PC-3 (cell line): ENCODE data around the gene LGALS3BP. TPM values are rescaled to one million over a fixed set of nuclear protein-coding genes. Genes with fewer than 3 reads are reported as not detected.

Experiments used
- ATAC-seq: fragments of 200-7000 bp; cut with Tn5 transposase; 2 replicates; pipeline ENCODE4 v1.9.1; 2020; ENCODE audit warnings: mild to moderate bottlenecking, moderate library complexity
- BruUV-seq: library from RNA; stranded (reverse); fragments of 400-500 nt; replicated peaks from 2 replicates; lab custom pipeline; 2021; lab: Mats Ljungman, UMichigan
- CTCF ChIA-PET: fragments of 300-600 bp; sonication (Branson Sonifier 250); formaldehyde crosslinking; loops from one replicate; lab custom pipeline; 2022; ENCODE audit warnings: antibody characterized with exemption; lab: Charles Lee
- POLR2A ChIA-PET: fragments of 300-600 bp; sonication (Branson Sonifier 250); formaldehyde crosslinking; loops from one replicate; lab custom pipeline; 2022; ENCODE audit warnings: antibody characterized with exemption; ENCODE audit not compliant: unreplicated experiment; lab: Charles Lee
- DNase-seq: peaks from one replicate; pipeline ENCODE4 v3.0.0-alpha.2; 2015
- H2AFZ ChIP-seq: fragments of 300-600 bp; sonication (generic); 2 replicates; pipeline ENCODE4 v1.6.0; 2016; ENCODE audit warnings: antibody characterized with exemption, low read length
- H3F3A ChIP-seq: fragments of 300-600 bp; sonication (generic); one replicate; pipeline ENCODE4 v1.6.0; 2017; ENCODE audit warnings: antibody characterized with exemption, low read length, control low read depth, mild to moderate bottlenecking; ENCODE audit not compliant: unreplicated experiment
- H3K27ac ChIP-seq: fragments of 300-600 bp; sonication (generic); 2 replicates; pipeline ENCODE4 v1.5.1; 2016; ENCODE audit warnings: mild to moderate bottlenecking, low read length
- H3K27me3 ChIP-seq: fragments of 300-600 bp; sonication (generic); 2 replicates; pipeline ENCODE4 v1.6.1; 2016; ENCODE audit warnings: low read length, mixed read lengths
- H3K36me3 ChIP-seq: fragments of 300-600 bp; sonication (generic); 2 replicates; pipeline ENCODE4 v1.6.1; 2016; ENCODE audit warnings: low read depth, mixed run types, low read length, mixed read lengths
- H3K4me1 ChIP-seq: fragments of 300-600 bp; sonication (generic); 2 replicates; pipeline ENCODE4 v1.5.1; 2016; ENCODE audit warnings: low read length; ENCODE audit not compliant: insufficient read depth
- H3K4me2 ChIP-seq: fragments of 300-600 bp; sonication (generic); 2 replicates; pipeline ENCODE4 v1.6.0; 2016; ENCODE audit warnings: low read length
- H3K4me3 ChIP-seq: fragments of 300-600 bp; sonication (generic); 2 replicates; pipeline ENCODE4 v1.5.1; 2016; ENCODE audit warnings: mild to moderate bottlenecking, low read length, mixed read lengths
- H3K79me2 ChIP-seq: fragments of 300-600 bp; sonication (generic); 2 replicates; pipeline ENCODE4 v1.6.1; 2017; ENCODE audit warnings: low read length, mixed read lengths
- H3K9ac ChIP-seq: fragments of 300-600 bp; sonication (generic); 2 replicates; pipeline ENCODE4 v1.6.0; 2016; ENCODE audit warnings: mild to moderate bottlenecking, low read length
- H3K9me2 ChIP-seq: fragments of 300-600 bp; sonication (generic); replicated peaks from 2 replicates; pipeline ENCODE4 v1.6.1; 2016; ENCODE audit warnings: mixed run types, low read length, mixed read lengths
- H3K9me3 ChIP-seq: fragments of 300-600 bp; sonication (generic); 2 replicates; pipeline ENCODE4 v1.6.1; 2016; ENCODE audit warnings: low read length, mixed read lengths
- H4K20me1 ChIP-seq: fragments of 300-600 bp; sonication (generic); 2 replicates; pipeline ENCODE4 v1.6.1; 2016; ENCODE audit warnings: low read length, mixed read lengths
- EZH2 ChIP-seq: fragments of 300-600 bp; sonication (generic); IDR thresholded peaks from one replicate; pipeline ENCODE4 v1.6.1; 2017; ENCODE audit warnings: antibody characterized with exemption, mild to moderate bottlenecking, low read length; ENCODE audit not compliant: unreplicated experiment
- EZH2phosphoT487 ChIP-seq: fragments of 300-600 bp; sonication (generic); IDR thresholded peaks from 2 replicates; pipeline ENCODE4 v1.6.1; 2018; ENCODE audit warnings: mild to moderate bottlenecking, antibody characterized with exemption, low read length, borderline replicate concordance
- intact Hi-C: fragments of 100-400 bp; cut with micrococcal nuclease; formaldehyde crosslinking; loops from 2 replicates; pipeline ENCODE4 v1.9.0; 2023
- total RNA-seq: library from RNA; depleted of rRNA; stranded (reverse); fragments of >200 nt; gene quantifications from 2 replicates; pipeline ENCODE4 v1.2.3, GENCODE V29; 2014
- TF ChIP-seq, protein P1 (sequence below): fragments of 300-600 bp; sonication (generic); conservative IDR thresholded peaks from 2 replicates; pipeline ENCODE4 v1.5.1; 2017; ENCODE audit warnings: antibody characterized with exemption, low read depth, mild to moderate bottlenecking, low read length

The LGALS3BP gene
- total RNA-seq, 1 experiment from 2014 or later, result 72.4 TPM

DNA sequence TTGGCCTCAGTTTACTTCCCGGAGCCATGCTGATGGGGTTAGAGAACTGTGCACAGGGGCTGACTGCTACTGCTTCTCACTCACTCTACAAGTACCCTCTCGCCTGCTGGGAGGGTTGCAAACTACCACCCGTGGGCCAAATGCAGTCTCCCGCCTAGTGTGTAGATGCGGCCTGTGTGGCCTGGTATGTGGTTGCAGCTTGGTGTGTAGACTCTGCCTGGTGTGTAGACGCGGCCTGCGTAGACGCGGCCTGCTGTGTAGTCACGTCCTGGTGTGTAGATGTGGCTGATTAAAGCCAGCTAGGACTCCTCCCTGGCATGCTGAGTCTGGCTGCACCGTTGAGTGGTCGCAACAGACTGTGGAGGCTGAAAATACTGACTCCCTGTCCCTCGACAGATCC lies 22.6 kb upstream of the LGALS3BP start:
- Histone ChIP-seq H3K4me3 (no peak overlapping the region), H3K4me1 (peaks cover 61% of the 10 kb centered on the region), H2AFZ (no peak overlapping the region), H3K27me3 (no peaks in the 10 kb centered on the region), H3F3A (peaks cover 12% of the 10 kb centered on the region), H3K79me2 (peaks cover 93% of the 10 kb centered on the region), H3K27ac (no peak overlapping the region), H3K4me2 (peak overlapping the region; percentile 69), H3K36me3 (peaks cover 38% of the 10 kb centered on the region; the same call in 1 of the 2 replicates), H3K9ac (no peak overlapping the region), H3K9me2 (no peaks in the 10 kb centered on the region), H3K9me3 (no peaks in the 10 kb centered on the region), H4K20me1 (peaks cover 31% of the 10 kb centered on the region)
- TF ChIP-seq EZH2 (no peak), EZH2phosphoT487 (no peak)
- TF ChIP-seq, protein P1, sequence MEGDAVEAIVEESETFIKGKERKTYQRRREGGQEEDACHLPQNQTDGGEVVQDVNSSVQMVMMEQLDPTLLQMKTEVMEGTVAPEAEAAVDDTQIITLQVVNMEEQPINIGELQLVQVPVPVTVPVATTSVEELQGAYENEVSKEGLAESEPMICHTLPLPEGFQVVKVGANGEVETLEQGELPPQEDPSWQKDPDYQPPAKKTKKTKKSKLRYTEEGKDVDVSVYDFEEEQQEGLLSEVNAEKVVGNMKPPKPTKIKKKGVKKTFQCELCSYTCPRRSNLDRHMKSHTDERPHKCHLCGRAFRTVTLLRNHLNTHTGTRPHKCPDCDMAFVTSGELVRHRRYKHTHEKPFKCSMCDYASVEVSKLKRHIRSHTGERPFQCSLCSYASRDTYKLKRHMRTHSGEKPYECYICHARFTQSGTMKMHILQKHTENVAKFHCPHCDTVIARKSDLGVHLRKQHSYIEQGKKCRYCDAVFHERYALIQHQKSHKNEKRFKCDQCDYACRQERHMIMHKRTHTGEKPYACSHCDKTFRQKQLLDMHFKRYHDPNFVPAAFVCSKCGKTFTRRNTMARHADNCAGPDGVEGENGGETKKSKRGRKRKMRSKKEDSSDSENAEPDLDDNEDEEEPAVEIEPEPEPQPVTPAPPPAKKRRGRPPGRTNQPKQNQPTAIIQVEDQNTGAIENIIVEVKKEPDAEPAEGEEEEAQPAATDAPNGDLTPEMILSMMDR, result no peak
- POLR2A ChIA-PET, result no interaction called here
- intact Hi-C loops, result no loop called here
- CTCF ChIA-PET, result no interaction called here
- DNase-seq (no peak), ATAC-seq (no peak)
- no TSS peak for BruUV-seq

DNA sequence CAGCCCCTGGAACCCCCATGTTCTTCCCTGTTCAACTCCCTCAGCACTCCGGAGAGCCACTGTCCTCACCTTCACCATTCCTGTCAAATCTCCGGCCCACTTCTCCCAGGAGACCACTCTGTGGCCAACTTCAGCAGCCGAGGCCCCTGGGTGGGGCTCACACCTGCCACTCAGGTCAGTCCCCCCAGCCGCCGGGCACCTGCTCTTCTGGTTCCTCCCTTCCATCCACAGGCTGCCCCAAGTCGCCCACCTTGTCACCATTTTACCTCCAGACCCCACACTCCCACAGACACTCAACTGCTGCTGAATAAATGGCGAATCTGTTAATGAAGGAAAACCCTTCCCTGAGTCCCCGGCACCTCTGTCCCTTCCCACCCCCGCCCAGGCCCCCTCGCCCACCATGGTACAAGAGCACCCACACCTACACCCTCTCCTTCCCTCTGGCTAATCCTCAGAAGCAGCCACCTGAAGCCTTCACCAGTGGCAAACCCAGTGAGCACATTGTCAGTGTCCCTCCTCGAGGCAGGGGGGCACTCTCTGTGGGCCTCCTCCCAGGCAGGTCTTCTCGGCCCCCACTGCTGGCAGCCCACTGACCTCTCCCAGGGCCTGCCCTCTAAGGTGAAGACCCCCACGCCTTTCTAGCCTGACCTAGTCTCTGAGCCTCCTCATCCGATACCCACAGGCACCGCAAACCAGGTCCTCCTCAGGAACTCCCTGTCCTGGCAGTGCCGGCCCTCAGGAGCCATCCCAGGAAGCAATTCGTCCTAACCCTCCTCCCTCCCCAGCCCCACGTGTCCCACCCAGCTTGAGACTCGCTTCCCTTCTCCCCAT lies 21.7 kb upstream of the LGALS3BP start:
- no peak overlapping the region for H3K4me2 ChIP-seq
- ATAC-seq, result no peak
- H3K27ac ChIP-seq, result no peak overlapping the region
- no peak for TF ChIP-seq EZH2phosphoT487
- TF ChIP-seq, protein P1, result no peak
- TF ChIP-seq EZH2, result no peak
- DNase-seq, result no peak
- no peak overlapping the region for H3K9ac ChIP-seq
- H3K9me3 ChIP-seq, result no peaks in the 10 kb centered on the region
- H3K4me1 ChIP-seq, result peaks cover 62% of the 10 kb centered on the region
- no TSS peak for BruUV-seq
- H3K9me2 ChIP-seq, result no peaks in the 10 kb centered on the region
- H3F3A ChIP-seq, result peaks cover 19% of the 10 kb centered on the region
- H3K4me3 ChIP-seq, result no peak overlapping the region
- H3K79me2 ChIP-seq, result peaks cover 92% of the 10 kb centered on the region
- H4K20me1 ChIP-seq, result peaks cover 30% of the 10 kb centered on the region
- H3K27me3 ChIP-seq, result no peaks in the 10 kb centered on the region
- peaks cover 44% of the 10 kb centered on the region for H3K36me3 ChIP-seq
- no peak overlapping the region for H2AFZ ChIP-seq
- ChIA-PET CTCF (no interaction called here), POLR2A (no interaction called here)
- intact Hi-C loops, result no loop called here

DNA sequence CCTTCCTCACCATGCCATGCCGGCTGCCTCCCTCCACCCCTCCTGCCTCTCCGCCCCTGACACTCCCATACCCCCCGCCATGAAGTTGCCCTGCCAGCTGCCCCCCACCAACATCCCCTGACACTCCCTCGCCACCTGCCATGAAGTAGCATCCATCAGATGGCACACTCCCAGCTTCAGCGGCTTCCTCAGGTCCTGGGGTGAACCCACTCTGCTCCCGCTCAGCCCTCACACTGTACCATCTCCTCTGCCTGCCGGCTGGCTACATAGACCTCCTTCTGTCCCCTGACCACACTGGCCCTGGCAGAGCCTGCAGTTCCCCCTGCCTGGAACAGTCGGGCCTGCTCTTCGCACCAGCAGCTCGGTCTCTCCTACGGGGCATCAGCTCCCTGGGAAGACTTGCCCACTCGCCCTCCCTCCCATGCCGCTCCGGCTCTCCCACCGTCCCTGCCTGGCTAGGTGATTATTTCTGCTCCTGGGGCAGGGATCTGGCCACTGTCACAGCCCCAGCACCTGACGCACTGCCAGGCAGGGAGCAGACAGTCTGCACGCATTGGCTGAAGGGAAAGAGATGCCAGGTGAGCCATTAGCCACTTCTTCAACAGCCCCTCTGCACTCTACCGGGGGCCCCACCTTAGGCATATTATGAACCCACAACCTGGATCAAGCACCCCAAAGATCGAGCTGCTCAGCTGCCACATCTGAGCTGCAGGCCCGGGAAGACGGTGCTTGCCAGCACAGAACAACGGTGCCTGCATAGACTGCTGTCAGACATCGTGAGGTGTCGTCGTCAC lies 20.9 kb upstream of the LGALS3BP start:
- TF ChIP-seq EZH2phosphoT487, result no peak
- TF ChIP-seq, protein P1, result no peak
- TF ChIP-seq EZH2, result no peak
- ChIA-PET POLR2A (no interaction called here), CTCF (no interaction called here)
- H3K79me2 ChIP-seq, result peaks cover 91% of the 10 kb centered on the region
- no peak overlapping the region for H3K4me2 ChIP-seq
- H3K4me3 ChIP-seq, result no peak overlapping the region
- H3K9me2 ChIP-seq, result no peaks in the 10 kb centered on the region
- no peak overlapping the region for H2AFZ ChIP-seq
- H3F3A ChIP-seq, result peaks cover 13% of the 10 kb centered on the region
- no peak overlapping the region for H3K27ac ChIP-seq
- ATAC-seq (no peak), DNase-seq (no peak)
- intact Hi-C loops, result no loop called here
- H3K36me3 ChIP-seq, result peaks cover 47% of the 10 kb centered on the region
- H3K4me1 ChIP-seq, result peaks cover 62% of the 10 kb centered on the region
- H3K27me3 ChIP-seq, result no peaks in the 10 kb centered on the region
- no TSS peak for BruUV-seq
- H3K9me3 ChIP-seq, result no peaks in the 10 kb centered on the region
- no peak overlapping the region for H3K9ac ChIP-seq
- H4K20me1 ChIP-seq, result peaks cover 22% of the 10 kb centered on the region
